Measurements from ENCODE around the gene TKTL1.
A peak's percentile ranks its signal among the peaks of the same experiment; 100 is the strongest.
"Not testable (repeated sequence)": the region's sequence is repeated elsewhere in the genome, so short reads cannot be mapped to it uniquely, and the experiment has no call there.

The TKTL1 gene

DNA sequence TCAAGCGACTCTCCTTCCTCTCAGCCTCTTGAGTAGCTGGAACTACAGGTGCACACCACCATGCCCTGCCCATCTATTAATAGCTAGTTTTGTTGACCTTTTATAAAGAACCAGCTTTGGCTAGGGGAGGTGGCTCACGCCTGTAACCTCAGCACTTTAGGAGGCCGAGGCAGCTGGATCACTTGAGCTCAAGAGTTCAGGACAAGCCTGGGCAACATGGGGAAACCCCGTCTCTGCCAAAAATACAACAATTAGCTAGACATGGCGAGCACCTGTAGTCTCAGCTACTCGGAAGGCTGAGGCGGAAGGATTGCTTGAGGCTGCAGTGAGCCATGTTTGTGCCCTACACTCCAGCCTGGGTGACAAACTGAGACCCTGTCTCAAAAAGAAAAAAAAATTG lies 2.7 kb downstream of the TKTL1 start:
- TF ChIP-seq, protein P1, sequence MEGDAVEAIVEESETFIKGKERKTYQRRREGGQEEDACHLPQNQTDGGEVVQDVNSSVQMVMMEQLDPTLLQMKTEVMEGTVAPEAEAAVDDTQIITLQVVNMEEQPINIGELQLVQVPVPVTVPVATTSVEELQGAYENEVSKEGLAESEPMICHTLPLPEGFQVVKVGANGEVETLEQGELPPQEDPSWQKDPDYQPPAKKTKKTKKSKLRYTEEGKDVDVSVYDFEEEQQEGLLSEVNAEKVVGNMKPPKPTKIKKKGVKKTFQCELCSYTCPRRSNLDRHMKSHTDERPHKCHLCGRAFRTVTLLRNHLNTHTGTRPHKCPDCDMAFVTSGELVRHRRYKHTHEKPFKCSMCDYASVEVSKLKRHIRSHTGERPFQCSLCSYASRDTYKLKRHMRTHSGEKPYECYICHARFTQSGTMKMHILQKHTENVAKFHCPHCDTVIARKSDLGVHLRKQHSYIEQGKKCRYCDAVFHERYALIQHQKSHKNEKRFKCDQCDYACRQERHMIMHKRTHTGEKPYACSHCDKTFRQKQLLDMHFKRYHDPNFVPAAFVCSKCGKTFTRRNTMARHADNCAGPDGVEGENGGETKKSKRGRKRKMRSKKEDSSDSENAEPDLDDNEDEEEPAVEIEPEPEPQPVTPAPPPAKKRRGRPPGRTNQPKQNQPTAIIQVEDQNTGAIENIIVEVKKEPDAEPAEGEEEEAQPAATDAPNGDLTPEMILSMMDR (IDR thresholded peaks at IDR 0.05; ENCODE audit: low read depth, low read length, missing control alignments): no peak

DNA sequence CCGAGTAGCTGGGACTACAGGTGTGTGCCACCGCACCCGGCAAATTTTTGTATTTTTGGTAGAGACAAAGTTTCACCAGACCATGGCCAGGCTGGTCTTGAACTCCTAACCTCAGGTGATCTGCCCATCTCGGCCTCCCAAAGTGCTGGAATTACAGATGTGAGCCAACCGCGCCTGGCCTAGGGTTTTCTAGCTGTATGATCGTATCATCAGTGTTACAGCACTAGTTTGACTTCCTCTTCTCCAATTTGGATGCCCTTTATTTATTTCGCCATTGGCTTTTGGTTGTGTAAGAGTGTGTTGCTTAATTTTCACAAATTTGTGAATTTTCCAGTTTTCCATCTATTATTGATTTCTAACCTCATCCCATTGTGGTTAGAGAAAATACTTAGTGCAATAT lies 5.2 kb downstream of the TKTL1 start:
- no peak overlapping the region for H3K4me3 ChIP-seq (ENCODE audit: low read depth, low read length)
- TF ChIP-seq, protein P1 (IDR thresholded peaks at IDR 0.05; ENCODE audit: low read depth, low read length, missing control alignments): no peak
- no peak for DNase-seq (ENCODE audit: low read depth)

More for the DNA sequence above, 2.7 kb downstream of the TKTL1 start:
- DNase-seq (ENCODE audit: low read depth): peak; percentile 43
- no peak overlapping the region for H3K4me3 ChIP-seq (ENCODE audit: low read depth, low read length)

DNA sequence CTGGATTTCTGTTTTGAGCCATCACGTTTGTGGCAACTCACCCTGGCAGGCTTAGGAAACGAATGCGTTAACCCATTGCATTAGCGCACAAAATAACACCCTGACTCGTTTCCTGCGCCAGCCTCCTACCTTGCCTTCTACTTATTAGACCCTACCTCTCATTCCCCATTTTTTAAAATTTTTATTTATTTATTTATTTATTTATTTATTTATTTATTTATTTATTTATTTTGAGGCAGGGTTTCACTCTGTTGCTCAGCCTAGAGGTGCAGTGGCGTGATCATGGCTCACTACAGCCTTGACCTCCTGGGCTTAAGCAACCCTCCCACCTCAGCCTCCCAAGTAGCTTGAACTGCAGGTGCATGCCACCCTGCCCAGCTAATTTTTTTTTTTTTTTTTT lies 7.4 kb downstream of the TKTL1 start:
- not testable (repeated sequence) for H3K4me3 ChIP-seq (ENCODE audit: low read depth, low read length); DNase-seq (ENCODE audit: low read depth)

DNA sequence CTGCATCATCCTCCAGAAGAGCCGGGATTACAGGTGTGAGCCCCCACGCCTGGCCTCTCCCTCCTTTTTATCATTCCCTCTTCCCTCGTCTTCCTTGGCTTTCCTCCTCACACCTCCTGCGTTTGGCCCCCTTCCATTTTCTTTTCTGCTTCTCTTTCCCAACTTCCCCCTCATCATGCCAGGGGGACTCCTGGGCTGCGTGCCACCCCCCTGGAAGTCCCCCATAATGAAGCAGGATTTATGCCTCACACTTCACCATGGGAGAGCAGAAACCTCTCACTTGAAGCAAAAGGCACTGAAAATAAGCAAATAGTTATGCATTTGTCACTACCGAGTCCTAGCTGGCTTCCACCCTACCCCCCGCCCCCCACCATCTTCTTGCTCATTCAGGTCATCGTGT lies 7.9 kb downstream of the TKTL1 start:
- H3K4me3 ChIP-seq (ENCODE audit: low read depth, low read length): no peak overlapping the region
- no peak for DNase-seq (ENCODE audit: low read depth)
- TF ChIP-seq, protein P1 (IDR thresholded peaks at IDR 0.05; ENCODE audit: low read depth, low read length, missing control alignments): no peak

DNA sequence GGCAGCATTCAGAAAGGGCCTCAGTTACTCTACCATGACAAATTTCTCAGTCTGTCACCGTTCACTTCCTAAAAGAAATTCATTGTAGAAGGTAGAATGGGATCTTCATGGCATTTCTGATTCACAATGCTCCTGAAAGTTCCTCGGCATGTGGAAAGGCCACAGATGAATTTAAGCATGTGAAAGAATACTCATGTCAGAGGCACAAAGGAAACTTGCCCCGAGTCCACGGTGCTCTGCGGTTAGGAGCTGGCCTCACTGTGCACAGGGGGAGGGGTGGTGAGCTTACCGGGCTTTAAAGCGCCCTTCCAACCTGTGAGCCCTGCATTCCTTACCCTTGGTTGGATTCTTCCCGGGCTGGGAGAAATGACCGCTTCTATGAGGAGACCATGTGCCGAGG lies 9.3 kb downstream of the TKTL1 start:
- TF ChIP-seq, protein P1 (IDR thresholded peaks at IDR 0.05; ENCODE audit: low read depth, low read length, missing control alignments): no peak
- no peak for DNase-seq (ENCODE audit: low read depth)

DNA sequence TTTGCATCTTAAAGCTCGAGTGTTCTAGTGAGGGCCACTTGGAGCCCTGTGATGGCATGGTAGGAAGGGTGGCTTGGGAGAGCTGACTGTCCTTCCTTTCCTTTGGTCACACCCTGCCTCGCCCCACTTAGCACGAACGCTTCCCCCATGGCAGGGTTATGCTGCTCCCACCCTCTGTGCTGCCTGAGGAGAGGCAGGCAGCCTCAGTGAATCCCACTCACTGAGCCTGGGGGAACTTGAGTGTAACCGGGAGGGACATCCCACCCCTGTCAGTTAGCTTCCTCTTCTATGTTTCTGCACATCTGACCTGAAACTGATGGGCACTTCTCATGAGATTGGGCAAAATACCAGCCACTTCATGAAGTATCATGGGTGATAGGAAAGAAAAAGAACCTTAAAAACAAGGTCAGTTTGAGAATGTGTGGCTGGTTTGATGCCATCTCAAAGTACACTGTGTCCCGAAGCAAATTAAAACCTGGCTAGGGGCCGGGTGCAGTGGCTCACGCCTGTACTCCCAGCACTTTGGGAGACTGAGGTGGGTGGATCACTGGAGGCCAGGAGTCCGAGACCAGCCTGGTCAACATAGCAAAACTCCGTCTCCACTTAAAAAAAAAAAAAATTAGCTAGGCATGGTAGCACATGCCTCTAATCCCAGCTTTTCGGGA lies 10.1 kb downstream of the TKTL1 start:
- no peak for DNase-seq (ENCODE audit: low read depth)
- TF ChIP-seq, protein P1 (IDR thresholded peaks at IDR 0.05; ENCODE audit: low read depth, low read length, missing control alignments): no peak
- H3K4me3 ChIP-seq (ENCODE audit: low read depth, low read length): no peak overlapping the region

More for the DNA sequence above, 9.3 kb downstream of the TKTL1 start:
- no peak overlapping the region for H3K4me3 ChIP-seq (ENCODE audit: low read depth, low read length)

DNA sequence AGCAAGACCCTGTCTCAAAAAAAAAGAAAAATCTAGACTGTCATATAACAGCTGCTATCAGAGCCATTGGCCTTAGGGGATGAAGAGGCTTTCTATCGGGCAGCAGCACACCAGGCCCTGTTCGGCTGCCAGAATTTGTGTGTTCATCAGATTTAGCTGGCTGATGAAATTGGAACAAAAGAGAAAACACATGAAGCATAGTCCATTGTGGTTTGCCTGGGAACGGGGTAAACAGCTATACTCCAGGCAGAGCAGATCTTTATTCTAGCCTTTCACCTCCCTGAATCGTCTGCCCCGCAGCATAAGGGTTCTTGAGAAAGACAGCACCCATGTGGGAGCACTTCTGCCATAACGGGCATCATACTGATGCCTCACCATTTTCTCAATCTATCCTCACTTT lies 11.6 kb downstream of the TKTL1 start:
- no peak overlapping the region for H3K4me3 ChIP-seq (ENCODE audit: low read depth, low read length)
- TF ChIP-seq, protein P1 (IDR thresholded peaks at IDR 0.05; ENCODE audit: low read depth, low read length, missing control alignments): no peak
- DNase-seq (ENCODE audit: low read depth): no peak
